HepG2 (cell line): Measurements from ENCODE around the gene GMCL2. TPM values are rescaled to one million over a fixed set of nuclear protein-coding genes. Genes with fewer than 3 reads are reported as not detected.

Source experiments
- ATAC-seq: fragments of 200-7000 bp; cut with Tn5 transposase; 3 replicates; pipeline ENCODE4 v1.9.1; 2020; ENCODE audit warnings: mild to moderate bottlenecking, moderate library complexity
- BruUV-seq: library from RNA; stranded (reverse); fragments of 400-500 nt; replicated peaks from 2 replicates; lab custom pipeline; 2021; lab: Mats Ljungman, UMichigan
- CTCF ChIA-PET: fragments of 300-600 bp; formaldehyde crosslinking; extraction: SDS; loops from one replicate; lab custom pipeline; 2021; ENCODE audit warnings: low total read pairs, inconsistent platforms, low intra/inter-chr PET ratio; lab: Yijun Ruan, JAX
- POLR2A ChIA-PET: fragments of 350-600 bp; sonication (Branson Sonifier 250); formaldehyde crosslinking; loops from one replicate; lab custom pipeline; 2020; ENCODE audit warnings: antibody characterized with exemption, inconsistent platforms; lab: Yijun Ruan, JAX
- DNase-seq: peaks from one replicate; pipeline ENCODE4 v3.0.0-alpha.2; 2015; ENCODE audit warnings: low spot score
- FAIRE-seq: peaks from 3 replicates; lab custom pipeline; 2011; peaks lifted over from hg19 to GRCh38; lab: Jason Lieb, UNC
- H2AFZ ChIP-seq: one replicate; pipeline ENCODE4 v1.6.1; 2011; ENCODE audit warnings: low read length, inconsistent platforms
- H3K27ac ChIP-seq: fragments of 300-600 bp; 3 replicates; pipeline ENCODE4 v1.8.0; 2011; ENCODE audit warnings: mixed run types, mild to moderate bottlenecking, mixed read lengths, low read length, inconsistent platforms; ENCODE audit not compliant: insufficient read depth; ENCODE audit errors: extremely low read length
- H3K27me3 ChIP-seq, 2 experiments: fragments of 200-600 bp in 1 of 2; 2 replicates in 1 of 2; 3 replicates in 1 of 2; pipeline versions ENCODE4 v1.6.0 to v1.8.0; 2011; ENCODE audit warnings: low read length in 2 of 2, mild to moderate bottlenecking in 2 of 2, moderate library complexity in 2 of 2, inconsistent platforms in 1 of 2; ENCODE audit not compliant: insufficient read depth in 2 of 2, control insufficient read depth in 1 of 2
- H3K36me3 ChIP-seq, 2 experiments: fragments of 200-600 bp in 1 of 2; replicated peaks in 1 of 2; 2 replicates in 1 of 2; 3 replicates in 1 of 2; pipeline versions ENCODE4 v1.5.1 to v1.8.0; 2011; ENCODE audit warnings: low read length in 2 of 2, inconsistent platforms in 1 of 2; ENCODE audit not compliant: insufficient read depth in 2 of 2, control insufficient read depth in 1 of 2
- H3K4me1 ChIP-seq: 2 replicates; pipeline ENCODE4 v1.5.1; 2012; ENCODE audit warnings: low read length, inconsistent platforms; ENCODE audit not compliant: insufficient read depth
- H3K4me2 ChIP-seq: 2 replicates; pipeline ENCODE4 v1.6.0; 2011; ENCODE audit warnings: low read depth, low read length, inconsistent platforms
- H3K4me3 ChIP-seq, 3 experiments: fragments of 200-600 bp in 1 of 3; sonication (generic), shearing (Covaris generic) in 1 of 3; replicated peaks in 1 of 3; 2 replicates each; pipeline ENCODE4 v1.5.1; 2011 to 2016; ENCODE audit warnings: low read length in 3 of 3, inconsistent platforms in 2 of 3, low read depth in 2 of 3, mild to moderate bottlenecking in 2 of 3, control low read depth in 1 of 3, mixed read lengths in 1 of 3; ENCODE audit not compliant: insufficient read depth in 1 of 3
- H3K79me2 ChIP-seq: one replicate; pipeline ENCODE4 v1.6.1; 2011; ENCODE audit warnings: low read length, inconsistent platforms; ENCODE audit not compliant: insufficient read depth
- H3K9ac ChIP-seq: 2 replicates; pipeline ENCODE4 v1.6.0; 2011; ENCODE audit warnings: mild to moderate bottlenecking, low read depth, low read length, inconsistent platforms; ENCODE audit not compliant: insufficient read depth
- H3K9me3 ChIP-seq: 2 replicates; pipeline ENCODE4 v1.5.1; 2012; ENCODE audit warnings: mild to moderate bottlenecking, low read length
- H4K20me1 ChIP-seq: 2 replicates; pipeline ENCODE4 v1.6.0; 2011; ENCODE audit warnings: inconsistent platforms, mild to moderate bottlenecking, low read length, moderate library complexity; ENCODE audit not compliant: insufficient read depth
- AKAP8 ChIP-seq: sonication (generic); formaldehyde crosslinking; IDR thresholded peaks from 2 replicates; pipeline ENCODE4 v1.5.1; 2020; ENCODE audit warnings: mild to moderate bottlenecking, missing genetic modification reagents
- KLF16 ChIP-seq, 2 experiments: sonication (generic) in 1 of 2; formaldehyde crosslinking in 1 of 2; IDR thresholded peaks; 2 replicates each; pipeline versions ENCODE4 v1.6.1 to v1.8.0; 2016 to 2023; ENCODE audit warnings: missing genetic modification reagents in 2 of 2, missing compliant biosample characterization in 1 of 2
- NFKBIZ ChIP-seq: IDR thresholded peaks from 2 replicates; pipeline ENCODE4 v1.6.1; 2018; ENCODE audit warnings: missing genetic modification reagents, missing compliant biosample characterization
- POLR2AphosphoS5 ChIP-seq: IDR thresholded peaks from 2 replicates; pipeline ENCODE4 v1.6.1; 2012; ENCODE audit warnings: low read depth, low read length
- SSRP1 ChIP-seq: IDR thresholded peaks from 2 replicates; pipeline ENCODE4 v1.6.1; 2016; ENCODE audit warnings: control low read depth
- ZFP90 ChIP-seq: sonication (generic); formaldehyde crosslinking; IDR thresholded peaks from 2 replicates; pipeline ENCODE4 v1.8.0; 2022; ENCODE audit warnings: missing genetic modification reagents, mild to moderate bottlenecking, inconsistent platforms, borderline replicate concordance
- ZNF703 ChIP-seq: sonication (generic); formaldehyde crosslinking; IDR thresholded peaks from 2 replicates; pipeline ENCODE4 v1.5.1; 2020; ENCODE audit warnings: missing genetic modification reagents, mild to moderate bottlenecking, moderate library complexity, borderline replicate concordance
- WGBS: methylation state at CpG from one replicate; pipeline ENCODE4 v1.1.6; 2017; ENCODE audit warnings: low lambda C conversion rate; 5-methylcytosine and 5-hydroxymethylcytosine counted together
- in situ Hi-C: cut with HindIII; loops from 2 replicates; pipeline ENCODE4 v1.10.0; 2017; ENCODE audit warnings: low pct_unique_long_range_greater_than_20kb; ENCODE audit not compliant: extremely low pct_ligation_motif_present
- intact Hi-C: fragments of 100-400 bp; cut with micrococcal nuclease; formaldehyde crosslinking; loops from one replicate; pipeline ENCODE4 v1.10.0; 2022; ENCODE audit not compliant: unreplicated experiment
- polyA plus RNA-seq, 8 experiments: library from polyadenylated mRNA; depleted of rRNA in 3 of 8; stranded (reverse) in 7 of 8; unstranded in 1 of 8; fragments of >200 nt; fragmentation: Illumina TruSeq in 4 of 8; extraction: Trizol in 4 of 8; gene quantifications; 2 replicates each; pipeline versions ENCODE4 v1.2.1 to v1.2.3, GENCODE V29; 2011 to 2016; ENCODE audit warnings: low read depth in 4 of 8, missing spikeins in 1 of 8, mixed read lengths in 1 of 8; ENCODE audit not compliant: insufficient read depth in 1 of 8
- total RNA-seq, 5 experiments: library from RNA; depleted of rRNA; stranded (reverse); fragments of >200 nt; fragmentation: Illumina TruSeq; extraction: Trizol; gene quantifications; 2 replicates each; pipeline ENCODE4 v1.2.3, GENCODE V29; 2016; ENCODE audit warnings: low read depth in 1 of 5
- TF ChIP-seq, protein P1 (sequence below): sonication (generic); formaldehyde crosslinking; conservative IDR thresholded peaks from 2 replicates; pipeline ENCODE4 v1.4.0; 2020; ENCODE audit warnings: missing genetic modification reagents
- TF ChIP-seq, protein P2 (sequence below): sonication (generic); formaldehyde crosslinking; IDR thresholded peaks from 2 replicates; pipeline ENCODE4 v1.5.0; 2020; ENCODE audit warnings: mild to moderate bottlenecking, missing genetic modification reagents, borderline replicate concordance
- TF ChIP-seq, protein P3 (sequence below): sonication (generic); formaldehyde crosslinking; IDR thresholded peaks from 2 replicates; pipeline ENCODE4 v1.5.0; 2020; ENCODE audit warnings: missing genetic modification reagents, mild to moderate bottlenecking, borderline replicate concordance

Gene GMCL2
- total and polyA plus RNA-seq, 2 of the 13 experiments (the other 11 are each of a cell fraction or from before 2014, with no cell fraction given): 0.03 TPM; not detected in 1

- no peaks in the 10 kb centered on the region for H3K9me3 ChIP-seq
- FAIRE-seq (no peak), DNase-seq (no peak), ATAC-seq (no peak)
- ChIA-PET CTCF (no interaction called here), POLR2A (interaction anchor here (2.8 kb wide), 1 partner anchor 26 kb away, joined by 12 read pairs; the partner anchor contains the start of gene PHYKPL)
- peaks cover 35% of the 10 kb centered on the region for H3K79me2 ChIP-seq
- H3K27ac ChIP-seq: peak overlapping the region; percentile 36
- peak overlapping the region; percentile 89 for H3K4me2 ChIP-seq
- intact Hi-C loops (no loop called here), in situ Hi-C loops (no loop called here)
- H3K4me1 ChIP-seq: peaks cover 39% of the 10 kb centered on the region
- H2AFZ ChIP-seq: no peak overlapping the region
- H3K9ac ChIP-seq: peak overlapping the region; percentile 95
- H4K20me1 ChIP-seq: peaks cover 39% of the 10 kb centered on the region
- peak overlapping the region; percentile 80 to 95 (median 90) for H3K4me3 ChIP-seq
- peaks cover 12 to 47% of the 10 kb centered on the region in 2 experiments for H3K36me3 ChIP-seq
- BruUV-seq: no TSS peak
- 2% methylated on average over 5 of the region's 5 CpGs for WGBS
- H3K27me3 ChIP-seq: no peaks in the 10 kb centered on the region; a peak in 1 of 5 replicates
- TF ChIP-seq, protein P1, sequence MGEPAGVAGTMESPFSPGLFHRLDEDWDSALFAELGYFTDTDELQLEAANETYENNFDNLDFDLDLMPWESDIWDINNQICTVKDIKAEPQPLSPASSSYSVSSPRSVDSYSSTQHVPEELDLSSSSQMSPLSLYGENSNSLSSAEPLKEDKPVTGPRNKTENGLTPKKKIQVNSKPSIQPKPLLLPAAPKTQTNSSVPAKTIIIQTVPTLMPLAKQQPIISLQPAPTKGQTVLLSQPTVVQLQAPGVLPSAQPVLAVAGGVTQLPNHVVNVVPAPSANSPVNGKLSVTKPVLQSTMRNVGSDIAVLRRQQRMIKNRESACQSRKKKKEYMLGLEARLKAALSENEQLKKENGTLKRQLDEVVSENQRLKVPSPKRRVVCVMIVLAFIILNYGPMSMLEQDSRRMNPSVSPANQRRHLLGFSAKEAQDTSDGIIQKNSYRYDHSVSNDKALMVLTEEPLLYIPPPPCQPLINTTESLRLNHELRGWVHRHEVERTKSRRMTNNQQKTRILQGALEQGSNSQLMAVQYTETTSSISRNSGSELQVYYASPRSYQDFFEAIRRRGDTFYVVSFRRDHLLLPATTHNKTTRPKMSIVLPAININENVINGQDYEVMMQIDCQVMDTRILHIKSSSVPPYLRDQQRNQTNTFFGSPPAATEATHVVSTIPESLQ (CRISPR knock-in tag): no peak
- TF ChIP-seq, protein P2, sequence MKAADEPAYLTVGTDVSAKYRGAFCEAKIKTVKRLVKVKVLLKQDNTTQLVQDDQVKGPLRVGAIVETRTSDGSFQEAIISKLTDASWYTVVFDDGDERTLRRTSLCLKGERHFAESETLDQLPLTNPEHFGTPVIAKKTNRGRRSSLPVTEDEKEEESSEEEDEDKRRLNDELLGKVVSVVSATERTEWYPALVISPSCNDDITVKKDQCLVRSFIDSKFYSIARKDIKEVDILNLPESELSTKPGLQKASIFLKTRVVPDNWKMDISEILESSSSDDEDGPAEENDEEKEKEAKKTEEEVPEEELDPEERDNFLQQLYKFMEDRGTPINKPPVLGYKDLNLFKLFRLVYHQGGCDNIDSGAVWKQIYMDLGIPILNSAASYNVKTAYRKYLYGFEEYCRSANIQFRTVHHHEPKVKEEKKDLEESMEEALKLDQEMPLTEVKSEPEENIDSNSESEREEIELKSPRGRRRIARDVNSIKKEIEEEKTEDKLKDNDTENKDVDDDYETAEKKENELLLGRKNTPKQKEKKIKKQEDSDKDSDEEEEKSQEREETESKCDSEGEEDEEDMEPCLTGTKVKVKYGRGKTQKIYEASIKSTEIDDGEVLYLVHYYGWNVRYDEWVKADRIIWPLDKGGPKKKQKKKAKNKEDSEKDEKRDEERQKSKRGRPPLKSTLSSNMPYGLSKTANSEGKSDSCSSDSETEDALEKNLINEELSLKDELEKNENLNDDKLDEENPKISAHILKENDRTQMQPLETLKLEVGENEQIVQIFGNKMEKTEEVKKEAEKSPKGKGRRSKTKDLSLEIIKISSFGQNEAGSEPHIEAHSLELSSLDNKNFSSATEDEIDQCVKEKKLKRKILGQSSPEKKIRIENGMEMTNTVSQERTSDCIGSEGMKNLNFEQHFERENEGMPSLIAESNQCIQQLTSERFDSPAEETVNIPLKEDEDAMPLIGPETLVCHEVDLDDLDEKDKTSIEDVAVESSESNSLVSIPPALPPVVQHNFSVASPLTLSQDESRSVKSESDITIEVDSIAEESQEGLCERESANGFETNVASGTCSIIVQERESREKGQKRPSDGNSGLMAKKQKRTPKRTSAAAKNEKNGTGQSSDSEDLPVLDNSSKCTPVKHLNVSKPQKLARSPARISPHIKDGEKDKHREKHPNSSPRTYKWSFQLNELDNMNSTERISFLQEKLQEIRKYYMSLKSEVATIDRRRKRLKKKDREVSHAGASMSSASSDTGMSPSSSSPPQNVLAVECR (CRISPR knock-in tag): 0 out of 2 replicates have a peak, but pooled peaks have one; percentile 9
- TF ChIP-seq NFKBIZ (CRISPR knock-in tag) (0 out of 2 replicates have a peak, but pooled peaks have one; percentile 37), AKAP8 (CRISPR knock-in tag) (0 out of 2 replicates have a peak, but pooled peaks have one; percentile 4), KLF16 (CRISPR knock-in tag; IDR thresholded peaks at IDR 0.05) (0 out of 4 replicates have a peak, but pooled peaks of 1 of the 2 experiments have one; percentile 0), POLR2AphosphoS5 (0 out of 2 replicates have a peak, but pooled peaks have one; percentile 1), ZNF703 (CRISPR knock-in tag) (no peak), SSRP1 (peak; percentile 80; the same call in 1 of the 2 replicates), ZFP90 (CRISPR knock-in tag) (no peak)
- TF ChIP-seq, protein P3, sequence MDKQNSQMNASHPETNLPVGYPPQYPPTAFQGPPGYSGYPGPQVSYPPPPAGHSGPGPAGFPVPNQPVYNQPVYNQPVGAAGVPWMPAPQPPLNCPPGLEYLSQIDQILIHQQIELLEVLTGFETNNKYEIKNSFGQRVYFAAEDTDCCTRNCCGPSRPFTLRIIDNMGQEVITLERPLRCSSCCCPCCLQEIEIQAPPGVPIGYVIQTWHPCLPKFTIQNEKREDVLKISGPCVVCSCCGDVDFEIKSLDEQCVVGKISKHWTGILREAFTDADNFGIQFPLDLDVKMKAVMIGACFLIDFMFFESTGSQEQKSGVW (CRISPR knock-in tag): no peak
These were observed 18.5 kb upstream of the GMCL2 start for GRCh38 chr5:178205749-178206047.
